ENCODE data around the gene FBXO10.
"Not testable (repeated sequence)": the region's sequence is repeated elsewhere in the genome, so short reads cannot be mapped to it uniquely, and the experiment has no call there.

FBXO10 gene

DNA sequence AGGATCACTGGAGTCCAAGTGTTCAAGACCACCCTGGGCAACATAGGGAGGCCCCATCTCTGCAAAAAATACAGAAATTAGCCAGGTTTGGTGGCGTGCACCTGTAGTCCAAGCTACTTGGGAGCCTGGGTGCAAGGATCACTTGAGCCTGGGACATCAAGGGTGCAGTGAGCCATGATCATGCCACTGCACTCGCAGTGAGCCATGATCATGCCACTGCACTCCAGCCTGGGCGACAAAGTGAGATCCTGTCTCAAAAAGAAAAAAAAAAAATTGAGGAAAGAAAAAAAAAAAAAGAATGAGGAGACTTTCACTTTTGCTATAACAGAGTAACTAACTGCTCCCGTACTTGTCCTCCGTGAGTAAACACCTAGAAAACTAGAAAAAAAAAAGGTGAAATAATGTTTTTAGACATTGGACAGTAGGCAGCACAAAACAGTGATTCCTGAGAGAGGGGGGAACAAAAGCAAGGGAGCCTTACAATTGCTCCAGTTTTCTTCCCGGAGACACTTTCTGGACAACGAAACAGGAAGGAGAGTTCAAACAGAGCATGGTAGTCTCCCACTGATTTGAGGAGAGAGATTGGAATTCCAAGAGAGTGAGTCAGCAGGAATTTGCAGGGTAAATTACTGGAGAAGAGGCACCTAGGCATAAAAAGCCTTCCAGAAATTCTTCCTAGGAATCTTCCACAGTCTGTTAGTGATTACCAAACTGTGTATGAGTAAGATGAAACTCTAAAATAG lies 104.1 kb downstream of the FBXO10 start:
- no peak overlapping the region for H3K4me3 ChIP-seq (ENCODE audit: low read depth, low read length)
- TF ChIP-seq, protein P1, sequence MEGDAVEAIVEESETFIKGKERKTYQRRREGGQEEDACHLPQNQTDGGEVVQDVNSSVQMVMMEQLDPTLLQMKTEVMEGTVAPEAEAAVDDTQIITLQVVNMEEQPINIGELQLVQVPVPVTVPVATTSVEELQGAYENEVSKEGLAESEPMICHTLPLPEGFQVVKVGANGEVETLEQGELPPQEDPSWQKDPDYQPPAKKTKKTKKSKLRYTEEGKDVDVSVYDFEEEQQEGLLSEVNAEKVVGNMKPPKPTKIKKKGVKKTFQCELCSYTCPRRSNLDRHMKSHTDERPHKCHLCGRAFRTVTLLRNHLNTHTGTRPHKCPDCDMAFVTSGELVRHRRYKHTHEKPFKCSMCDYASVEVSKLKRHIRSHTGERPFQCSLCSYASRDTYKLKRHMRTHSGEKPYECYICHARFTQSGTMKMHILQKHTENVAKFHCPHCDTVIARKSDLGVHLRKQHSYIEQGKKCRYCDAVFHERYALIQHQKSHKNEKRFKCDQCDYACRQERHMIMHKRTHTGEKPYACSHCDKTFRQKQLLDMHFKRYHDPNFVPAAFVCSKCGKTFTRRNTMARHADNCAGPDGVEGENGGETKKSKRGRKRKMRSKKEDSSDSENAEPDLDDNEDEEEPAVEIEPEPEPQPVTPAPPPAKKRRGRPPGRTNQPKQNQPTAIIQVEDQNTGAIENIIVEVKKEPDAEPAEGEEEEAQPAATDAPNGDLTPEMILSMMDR (IDR thresholded peaks at IDR 0.05; ENCODE audit: low read depth, low read length), result no peak
- TF ChIP-seq POLR2A (IDR thresholded peaks at IDR 0.05; ENCODE audit: extremely low read depth, insufficient read length) (no peak), MYC (IDR thresholded peaks at IDR 0.05; ENCODE audit: low read depth, low read length) (no peak)
- TF ChIP-seq, protein P2, sequence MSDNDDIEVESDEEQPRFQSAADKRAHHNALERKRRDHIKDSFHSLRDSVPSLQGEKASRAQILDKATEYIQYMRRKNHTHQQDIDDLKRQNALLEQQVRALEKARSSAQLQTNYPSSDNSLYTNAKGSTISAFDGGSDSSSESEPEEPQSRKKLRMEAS (IDR thresholded peaks at IDR 0.05; ENCODE audit: low read depth, low read length), result no peak
- DNase-seq (ENCODE audit: low read depth), result no peak

DNA sequence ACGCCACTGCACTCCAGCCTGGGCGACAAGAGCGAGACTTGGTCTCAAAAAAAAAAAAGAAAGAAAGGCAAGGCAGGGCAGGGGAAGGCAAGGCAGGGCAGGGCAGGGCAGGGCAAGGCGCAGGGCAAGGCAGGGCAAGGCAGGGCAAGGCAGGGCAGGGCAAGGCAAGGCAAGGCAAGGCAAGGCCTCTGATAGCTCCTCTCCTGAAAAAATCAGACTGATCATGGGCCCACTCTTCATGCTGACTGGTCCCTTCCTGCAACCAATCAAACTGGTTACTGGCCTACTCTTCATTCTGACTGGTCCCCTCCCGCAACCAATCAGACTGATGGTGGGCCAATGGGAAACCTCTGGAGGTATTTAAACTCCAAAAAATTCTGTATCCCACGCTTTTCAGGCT lies 107.6 kb downstream of the FBXO10 start:
- H3K4me3 ChIP-seq (ENCODE audit: low read depth, low read length), result no peak overlapping the region
- TF ChIP-seq, protein P1 (IDR thresholded peaks at IDR 0.05; ENCODE audit: low read depth, low read length), result no peak
- TF ChIP-seq, protein P2 (IDR thresholded peaks at IDR 0.05; ENCODE audit: low read depth, low read length), result no peak
- TF ChIP-seq MYC (IDR thresholded peaks at IDR 0.05; ENCODE audit: low read depth, low read length), result no peak
- TF ChIP-seq POLR2A (IDR thresholded peaks at IDR 0.05; ENCODE audit: extremely low read depth, insufficient read length), result no peak
- no peak for DNase-seq (ENCODE audit: low read depth)

DNA sequence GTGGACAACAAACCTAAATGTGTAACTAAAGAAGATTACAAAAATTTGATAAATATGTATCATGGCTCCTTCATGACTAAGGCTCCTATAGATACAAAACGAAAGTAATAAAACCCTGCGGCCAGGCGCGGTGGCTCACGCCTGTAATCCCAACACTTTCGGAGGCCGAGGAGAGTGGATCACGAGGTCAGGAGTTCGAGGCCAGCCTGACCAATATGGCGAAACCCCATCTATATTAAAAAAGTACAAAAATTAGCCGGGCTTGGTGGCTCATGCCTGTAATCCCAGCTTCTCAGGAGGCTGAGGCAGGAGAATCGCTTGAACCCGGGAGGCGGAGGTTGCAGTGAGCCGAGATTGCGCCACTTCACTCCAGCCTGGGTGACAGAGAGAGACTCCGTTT lies 108.7 kb downstream of the FBXO10 start:
- H3K4me3 ChIP-seq (ENCODE audit: low read depth, low read length); DNase-seq (ENCODE audit: low read depth): not testable (repeated sequence)

DNA sequence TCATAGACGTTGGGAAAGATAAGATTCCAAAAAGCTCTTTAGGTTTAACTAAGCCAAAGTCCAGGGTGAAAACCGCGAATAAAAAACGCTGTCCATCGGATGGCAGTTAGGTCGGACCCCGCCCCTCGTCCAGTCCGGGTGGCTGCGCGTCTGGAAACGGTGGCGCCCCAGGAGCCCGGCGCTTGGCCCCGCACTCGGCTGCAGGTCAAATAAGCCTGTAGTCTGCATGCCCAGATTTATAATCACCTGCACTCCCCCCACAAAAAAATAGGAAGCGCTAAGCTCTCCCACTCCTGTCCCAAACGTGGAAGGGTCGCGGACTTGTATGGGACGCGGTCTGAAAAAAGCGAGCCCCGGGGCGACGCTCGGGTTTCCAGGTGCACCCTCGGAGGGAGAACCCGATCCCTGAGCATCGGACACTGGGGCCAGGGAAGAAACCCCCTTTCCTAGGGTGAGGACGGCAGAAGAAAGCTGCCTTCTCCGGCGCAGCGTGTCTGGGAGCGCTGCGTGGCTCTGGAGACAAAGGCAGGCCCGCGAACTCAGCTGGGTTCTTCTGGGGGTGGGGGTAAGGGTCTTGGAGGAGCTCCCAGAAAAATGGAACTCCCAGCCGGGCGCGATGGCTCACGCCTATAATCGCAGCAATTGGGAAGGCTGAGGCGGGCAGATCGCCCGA lies 110.0 kb downstream of the FBXO10 start:
- TF ChIP-seq POLR2A (IDR thresholded peaks at IDR 0.05; ENCODE audit: extremely low read depth, insufficient read length) (no peak), MYC (IDR thresholded peaks at IDR 0.05; ENCODE audit: low read depth, low read length) (no peak)
- TF ChIP-seq, protein P2 (IDR thresholded peaks at IDR 0.05; ENCODE audit: low read depth, low read length), result no peak
- TF ChIP-seq, protein P1 (IDR thresholded peaks at IDR 0.05; ENCODE audit: low read depth, low read length), result no peak
- peak overlapping the region; percentile 66 for H3K4me3 ChIP-seq (ENCODE audit: low read depth, low read length)
- no peak for DNase-seq (ENCODE audit: low read depth)

DNA sequence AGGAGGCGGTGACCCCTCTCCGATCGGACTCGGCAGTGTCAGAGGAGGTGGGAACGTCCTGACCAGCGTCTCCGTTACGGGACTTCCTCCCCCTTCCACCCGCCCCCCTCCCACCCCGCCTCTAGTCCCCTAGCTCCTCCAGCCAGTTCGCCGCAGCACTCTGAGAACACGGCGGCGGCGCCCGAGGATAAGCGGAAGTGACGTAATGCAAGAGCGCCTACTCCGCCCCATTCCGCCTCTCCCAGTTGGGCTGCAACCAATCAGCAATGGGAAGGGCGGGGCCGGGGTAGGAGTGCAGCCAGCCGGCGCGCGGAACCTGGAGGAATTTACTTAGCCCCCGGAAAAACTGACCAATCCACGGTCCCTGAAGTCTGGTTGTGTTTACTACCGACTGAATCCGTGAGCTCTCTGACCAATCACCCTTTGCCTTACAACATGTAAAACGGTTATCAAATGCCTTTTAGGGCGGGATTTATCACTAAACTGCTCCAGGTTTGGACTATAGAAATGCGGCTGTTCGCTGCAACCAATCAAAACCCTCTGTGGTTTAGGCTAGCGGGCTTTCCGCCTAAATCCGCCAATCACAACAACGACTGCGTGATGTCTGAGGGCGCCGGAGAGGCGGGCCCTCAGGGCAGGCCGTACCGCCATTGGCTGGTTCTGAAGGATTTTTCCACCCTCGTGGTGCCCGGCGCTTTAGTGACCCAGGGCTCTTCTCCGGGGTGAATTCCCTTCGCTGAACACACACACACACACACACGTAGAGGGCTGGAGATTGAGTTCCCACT lies 110.7 kb downstream of the FBXO10 start, which contains the start of gene ZBTB5:
Gene ZBTB5 (minus strand): TSS at position 202 of the 788 bp plus-strand sequence. CDS start 22,899 bp downstream, outside the sequence.
- TF ChIP-seq POLR2A (IDR thresholded peaks at IDR 0.05; ENCODE audit: extremely low read depth, insufficient read length), result peak; percentile 61
- TF ChIP-seq, protein P2 (IDR thresholded peaks at IDR 0.05; ENCODE audit: low read depth, low read length), result peak; percentile 48
- TF ChIP-seq, protein P1 (IDR thresholded peaks at IDR 0.05; ENCODE audit: low read depth, low read length), result no peak
- peak; percentile 16 for TF ChIP-seq MYC (IDR thresholded peaks at IDR 0.05; ENCODE audit: low read depth, low read length)
- H3K4me3 ChIP-seq (ENCODE audit: low read depth, low read length), result peak within 1 kb of the TSS; percentile 82
- peak; percentile 97 for DNase-seq (ENCODE audit: low read depth)

Data from NB4 (cell line).